IPS-NIHi7 (cell line): ENCODE measurements around the gene B4GALNT2.
A peak's percentile ranks its signal among the peaks of the same experiment; 100 is the strongest.
"Not testable (repeated sequence)": the region's sequence is repeated elsewhere in the genome, so short reads cannot be mapped to it uniquely, and the experiment has no call there.

Source experiments
- DNase-seq: peaks from one replicate; pipeline ENCODE4 v3.0.0; 2012; ENCODE audit warnings: mixed read lengths; ENCODE audit errors: extremely low spot score

Gene B4GALNT2

DNA sequence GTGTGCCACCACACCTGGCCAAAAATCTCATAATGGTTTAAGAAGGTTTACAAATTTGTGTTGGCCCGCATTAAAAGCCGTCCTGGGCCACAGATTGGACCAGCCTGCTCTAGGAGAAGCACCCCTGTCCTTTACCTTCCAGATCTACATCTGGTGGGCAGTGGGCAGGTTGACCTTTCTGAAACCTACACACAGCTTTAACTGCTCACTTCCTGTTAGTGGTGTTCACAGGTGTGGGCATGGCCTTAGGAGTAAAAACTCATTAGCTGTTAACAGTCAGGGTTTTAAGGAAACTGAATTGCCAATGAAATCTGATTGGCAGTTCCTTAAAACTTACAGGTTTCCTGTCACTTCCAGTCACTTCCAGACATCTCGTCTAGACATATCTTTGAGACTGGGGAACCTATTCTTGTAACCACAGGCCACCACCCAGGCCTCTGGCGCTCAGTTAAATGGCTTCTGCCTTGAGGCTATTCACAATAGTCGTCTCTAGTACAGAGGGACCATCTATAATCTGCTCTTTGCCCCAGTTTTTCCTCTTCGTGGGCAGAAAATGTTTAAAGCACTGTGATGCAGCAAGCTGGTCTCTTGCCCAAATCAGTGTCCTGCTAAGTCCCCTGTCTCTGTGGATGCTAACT, 48.5 kb downstream of the B4GALNT2 start:
- DNase-seq: no peak

DNA sequence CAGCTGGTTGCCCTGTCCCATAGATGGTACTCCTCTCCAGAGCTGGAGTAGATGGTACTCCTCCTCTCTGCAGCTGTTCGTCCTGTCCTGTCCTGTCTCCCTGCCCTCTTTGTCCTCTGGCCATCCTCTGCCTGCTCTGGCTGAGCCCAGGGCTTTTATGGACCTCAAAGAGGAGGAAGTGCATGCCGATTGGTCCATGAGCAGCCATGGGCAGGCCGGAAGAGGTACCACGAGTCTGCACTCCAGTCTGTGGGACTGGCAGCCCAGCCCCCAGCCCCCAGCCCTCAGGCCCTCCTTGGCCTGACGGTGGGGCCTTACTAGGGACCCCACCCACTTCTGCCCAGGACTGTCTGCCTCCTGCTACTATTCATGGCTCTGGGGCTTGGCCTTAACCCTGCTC, 50.8 kb downstream of the B4GALNT2 start:
- DNase-seq: no peak

GRCh38 chr17:49183801-49184200, 51.2 kb downstream of the B4GALNT2 start:
- no peak for DNase-seq

DNA sequence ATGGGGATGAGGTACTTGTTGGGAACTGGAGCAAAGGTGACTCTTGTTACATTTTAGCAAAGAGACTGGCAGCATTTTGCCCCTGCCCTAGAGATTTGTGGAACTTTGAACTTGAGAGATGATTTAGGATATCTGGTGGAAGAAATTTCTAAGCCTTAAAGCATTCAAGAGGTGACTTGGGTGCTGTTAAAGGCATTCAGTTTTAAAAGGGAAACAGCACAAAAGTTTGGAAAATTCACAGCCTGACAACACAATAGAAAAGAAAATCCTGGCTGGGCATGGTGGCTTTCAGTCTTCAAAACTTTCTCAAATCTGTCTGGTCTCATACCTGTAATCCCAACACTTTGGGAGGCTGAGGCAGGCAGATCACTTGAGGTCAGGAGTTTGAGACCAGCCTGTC, 52.0 kb downstream of the B4GALNT2 start:
- DNase-seq: not testable (repeated sequence)

- DNase-seq: not testable (repeated sequence)
Measured at GRCh38 chr17:49185381-49185780, 52.8 kb downstream of the B4GALNT2 start.

- no peak for DNase-seq
Measured at GRCh38 chr17:49187301-49187700, 54.7 kb downstream of the B4GALNT2 start.

GRCh38 chr17:49190932-49191331, 58.4 kb downstream of the B4GALNT2 start:
- DNase-seq: peak; percentile 4

DNA sequence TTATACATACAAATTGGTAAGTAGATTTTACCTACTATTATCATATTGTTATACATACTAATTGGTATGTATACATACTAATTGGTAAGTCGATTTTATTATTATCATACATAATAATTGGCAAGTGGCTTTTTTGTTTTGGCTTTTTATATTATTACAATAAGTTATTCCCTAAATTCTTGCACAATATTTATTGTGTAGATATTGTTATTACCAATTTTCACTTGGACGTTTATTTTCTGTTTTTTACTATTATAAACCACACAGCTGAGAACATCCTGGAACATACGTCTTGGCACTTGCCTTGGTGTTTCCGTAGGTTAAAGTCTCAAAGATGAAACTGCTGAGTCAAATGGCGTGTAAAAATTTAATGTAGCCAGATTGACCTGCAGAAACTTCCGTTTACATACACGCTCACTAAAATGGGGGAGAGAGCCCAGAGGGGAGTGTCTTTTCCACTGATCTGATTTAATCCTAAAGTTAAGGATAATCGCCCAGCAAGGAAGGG, 58.9 kb downstream of the B4GALNT2 start:
- DNase-seq: no peak

GRCh38 chr17:49191917-49192741, 59.6 kb downstream of the B4GALNT2 start:
- peak; percentile 75 for DNase-seq

- DNase-seq: peak; percentile 60
Measured at GRCh38 chr17:49193513-49194296, 61.1 kb downstream of the B4GALNT2 start.

DNA sequence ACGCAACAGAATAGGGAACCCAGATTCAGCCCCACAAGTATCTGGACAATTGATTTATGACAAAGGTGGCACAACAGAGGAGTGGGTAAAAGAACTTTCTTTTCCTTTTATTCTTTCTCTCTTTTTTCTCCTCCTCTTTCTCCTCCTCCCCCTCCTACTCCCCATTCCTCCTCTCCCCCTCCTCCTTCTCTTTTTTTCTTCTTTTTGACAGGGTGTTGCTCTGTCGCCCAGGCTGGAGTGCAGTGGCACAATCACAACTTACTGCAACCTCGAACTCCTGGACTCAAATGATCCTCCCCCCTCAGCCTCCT, 61.7 kb downstream of the B4GALNT2 start:
- no peak for DNase-seq

DNA sequence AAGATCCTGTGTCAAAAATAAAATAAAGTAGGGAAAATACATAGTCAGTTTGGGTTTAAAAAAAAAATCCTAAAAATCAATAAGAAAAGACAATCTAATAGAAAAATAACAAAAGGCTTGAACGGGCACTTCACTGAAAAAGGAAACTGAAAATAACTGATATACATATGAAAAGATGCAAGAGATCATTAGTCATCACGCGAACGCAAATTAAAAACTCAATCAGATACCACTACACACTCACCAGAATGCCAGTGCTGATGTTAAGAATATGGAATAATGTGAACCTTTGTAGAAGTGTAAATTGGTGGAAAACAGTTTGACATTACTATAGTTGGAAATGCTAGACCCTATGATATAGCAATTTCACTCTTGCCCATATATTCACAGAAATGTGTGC, 63.2 kb downstream of the B4GALNT2 start:
- DNase-seq: no peak

DNA sequence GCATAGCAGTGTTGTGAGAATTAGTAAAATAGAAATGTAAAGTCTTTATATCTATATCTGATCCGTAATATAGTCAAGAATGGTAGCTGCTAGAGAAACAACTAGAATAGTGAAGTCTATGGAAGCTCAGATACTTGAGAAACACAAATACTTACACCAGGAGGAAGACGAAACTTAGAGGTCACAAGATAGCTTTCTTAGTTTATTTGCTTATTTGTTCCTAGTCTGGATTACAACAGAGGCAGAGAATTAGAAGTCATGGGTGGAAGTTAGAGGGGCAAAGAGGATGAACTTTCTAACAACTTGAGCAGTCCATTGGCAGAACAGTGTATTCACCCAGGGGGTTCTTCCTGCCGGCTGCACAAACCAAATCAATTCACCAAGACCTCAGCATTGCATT, 64.0 kb downstream of the B4GALNT2 start:
- DNase-seq: peak; percentile 0

GRCh38 chr17:49197346-49197998, 64.9 kb downstream of the B4GALNT2 start:
- DNase-seq: peak; percentile 11

- no peak for DNase-seq
Measured at GRCh38 chr17:49198211-49198610, 65.6 kb downstream of the B4GALNT2 start.

- DNase-seq: peak; percentile 5
Measured at GRCh38 chr17:49200423-49201083, 68.0 kb downstream of the B4GALNT2 start.

GRCh38 chr17:49201481-49201927, 68.9 kb downstream of the B4GALNT2 start:
- DNase-seq: peak; percentile 5

- no peak for DNase-seq
Measured at GRCh38 chr17:49203796-49204195, 71.2 kb downstream of the B4GALNT2 start.

DNA sequence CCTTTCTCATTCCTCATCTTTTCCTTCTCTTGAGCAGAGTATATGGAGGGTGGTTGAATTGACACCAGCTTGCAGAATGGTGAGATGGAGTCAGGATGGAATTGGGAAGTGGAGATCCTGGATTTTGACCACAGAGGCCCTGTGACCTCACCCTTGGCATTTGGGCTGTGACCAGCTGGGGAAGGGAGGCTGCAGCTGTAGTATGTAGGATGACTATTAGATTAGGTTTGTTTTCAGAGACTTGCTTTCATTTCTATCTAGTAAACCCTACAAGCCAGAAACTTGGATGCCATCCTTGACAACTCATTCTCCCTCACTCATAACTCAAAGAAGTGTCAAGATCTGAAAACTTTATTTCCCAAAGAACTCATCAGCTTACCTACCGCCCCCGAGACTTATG, 71.9 kb downstream of the B4GALNT2 start:
- no peak for DNase-seq

DNA sequence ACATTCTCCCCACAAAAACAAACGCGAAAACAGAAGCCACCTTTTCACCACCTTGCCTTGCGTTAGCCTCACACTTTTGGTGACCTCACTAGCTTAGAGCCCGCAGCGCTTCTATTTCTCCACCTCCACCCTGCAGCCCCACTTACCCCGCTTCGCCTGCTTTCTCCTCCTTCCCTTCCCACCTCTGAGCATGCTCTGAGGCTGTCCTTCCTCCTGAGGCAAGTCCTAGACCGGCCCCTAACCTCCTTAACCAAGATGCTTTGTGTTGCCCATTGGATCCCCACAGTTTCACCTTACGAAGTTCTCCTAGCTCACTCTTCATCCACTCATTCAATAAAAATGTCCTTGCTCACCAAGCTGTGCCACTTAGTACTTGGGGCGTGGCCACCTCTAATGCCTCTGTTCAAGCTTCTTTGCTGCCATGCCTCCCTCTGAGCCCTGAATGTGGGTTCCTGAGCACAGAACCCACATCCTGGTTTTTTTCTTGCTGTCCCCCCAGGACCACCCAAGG, 76.5 kb downstream of the B4GALNT2 start:
- no peak for DNase-seq
